HEK293T (cell line): ENCODE results near the gene TGFBR3L.

Source experiments
- FOXA1 ChIP-seq: fragments of 450-650 bp; IDR thresholded peaks from 2 replicates; pipeline ENCODE4 v1.6.1; 2016; ENCODE audit warnings: mild to moderate bottlenecking
- LEF1 ChIP-seq: fragments of 450-650 bp; IDR thresholded peaks from 2 replicates; pipeline ENCODE4 v1.6.1; 2017; ENCODE audit warnings: mild to moderate bottlenecking, borderline replicate concordance
- SP1 ChIP-seq: fragments of 450-650 bp; IDR thresholded peaks from 2 replicates; pipeline ENCODE4 v1.6.1; 2017
- ZNF384 ChIP-seq: fragments of 450-650 bp; IDR thresholded peaks from 2 replicates; pipeline ENCODE4 v1.6.1; 2016

GRCh38 chr19:7894612-7895309, 19.9 kb upstream of the TGFBR3L start:
- TF ChIP-seq FOXA1 (no peak), LEF1 (no peak), ZNF384 (no peak), SP1 (no peak)
